D721Med (cell line): Measurements from ENCODE around the gene PPBP.
"Not testable (repeated sequence)": the region's sequence is repeated elsewhere in the genome, so short reads cannot be mapped to it uniquely, and the experiment has no call there.

Experiments used
- DNase-seq: peaks from one replicate; pipeline ENCODE4 v3.0.0; 2011; ENCODE audit warnings: low spot score; ENCODE audit not compliant: insufficient read length
- FAIRE-seq: peaks from 2 replicates; lab custom pipeline; 2011; peaks lifted over from hg19 to GRCh38; lab: Jason Lieb, UNC
- CTCF ChIP-seq: IDR thresholded peaks from 2 replicates; pipeline ENCODE4 v1.5.1; 2012; ENCODE audit warnings: mild to moderate bottlenecking, control low read depth; ENCODE audit not compliant: insufficient read depth; ENCODE audit errors: missing control alignments

PPBP gene

GRCh38 chr4:73985528-73985852, 2.5 kb downstream of the PPBP start:
- no peak for DNase-seq
- no peak for FAIRE-seq
- TF ChIP-seq CTCF = no peak

GRCh38 chr4:73984736-73985527, 3.1 kb downstream of the PPBP start:
- DNase-seq (no peak), FAIRE-seq (no peak)
- no peak for TF ChIP-seq CTCF

- DNase-seq, FAIRE-seq: not testable (repeated sequence)
Measured at GRCh38 chr4:73981175-73981574, 6.8 kb downstream of the PPBP start.

GRCh38 chr4:73979407-73979957, 8.5 kb downstream of the PPBP start:
- DNase-seq (no peak), FAIRE-seq (no peak)
- no peak for TF ChIP-seq CTCF

- DNase-seq (no peak), FAIRE-seq (no peak)
- TF ChIP-seq CTCF = no peak
Measured at GRCh38 chr4:73978886-73979285, 9.1 kb downstream of the PPBP start.

GRCh38 chr4:73976716-73977115, 11.3 kb downstream of the PPBP start:
- no peak for TF ChIP-seq CTCF
- FAIRE-seq (no peak), DNase-seq (no peak)

GRCh38 chr4:73976217-73976616, 11.8 kb downstream of the PPBP start:
- no peak for TF ChIP-seq CTCF
- DNase-seq (no peak), FAIRE-seq (no peak)
